NCI-H446 treated with DMSO at 0.1 percent for 48 hours (cell line): ENCODE data around the gene TJP1.
"Not testable (repeated sequence)": the region's sequence is repeated elsewhere in the genome, so short reads cannot be mapped to it uniquely, and the experiment has no call there.

ENCODE experiments used
- DNase-seq: peaks from one replicate; lab custom pipeline; 2025; lab: John Stamatoyannopoulos, UW

The TJP1 gene

DNA sequence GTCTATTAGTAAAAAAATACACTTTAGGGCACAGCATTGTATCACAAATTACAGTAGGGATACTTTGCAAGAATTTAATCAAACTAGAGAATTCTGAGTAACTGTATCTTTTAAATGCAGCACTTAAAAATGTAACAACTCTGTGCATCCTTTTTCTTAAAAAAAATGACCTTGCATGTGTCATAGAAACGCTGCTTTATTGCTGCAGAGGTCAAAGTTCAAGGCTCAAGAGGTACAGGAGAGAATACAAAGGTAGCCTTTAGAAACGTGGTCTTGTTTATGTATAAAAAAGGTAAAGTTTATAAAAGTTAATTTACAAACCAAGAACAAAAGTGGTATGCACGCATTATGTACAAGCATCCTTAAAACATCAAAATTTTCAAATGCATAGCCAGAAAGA is 122.0 kb downstream of the TJP1 start:
- no peak for DNase-seq

DNA sequence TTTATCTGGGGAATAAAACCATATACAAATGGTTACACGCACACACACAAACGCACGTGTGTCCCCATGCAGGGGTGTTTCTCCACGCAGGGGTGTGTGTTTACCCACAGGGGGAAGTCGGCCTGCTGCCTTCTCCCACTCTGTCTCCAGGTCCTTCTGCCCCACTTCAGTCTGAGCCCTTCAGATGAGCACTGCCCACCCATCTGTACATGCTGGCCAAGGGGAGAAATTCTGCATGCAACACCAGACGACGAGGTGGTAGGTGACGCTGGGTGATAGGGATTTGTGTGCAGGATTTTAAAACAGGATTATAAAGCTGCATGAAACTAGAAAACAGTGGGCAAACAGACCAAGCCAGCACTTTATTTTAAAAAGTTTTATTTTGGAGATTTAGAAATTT is 122.5 kb downstream of the TJP1 start:
- no peak for DNase-seq

DNA sequence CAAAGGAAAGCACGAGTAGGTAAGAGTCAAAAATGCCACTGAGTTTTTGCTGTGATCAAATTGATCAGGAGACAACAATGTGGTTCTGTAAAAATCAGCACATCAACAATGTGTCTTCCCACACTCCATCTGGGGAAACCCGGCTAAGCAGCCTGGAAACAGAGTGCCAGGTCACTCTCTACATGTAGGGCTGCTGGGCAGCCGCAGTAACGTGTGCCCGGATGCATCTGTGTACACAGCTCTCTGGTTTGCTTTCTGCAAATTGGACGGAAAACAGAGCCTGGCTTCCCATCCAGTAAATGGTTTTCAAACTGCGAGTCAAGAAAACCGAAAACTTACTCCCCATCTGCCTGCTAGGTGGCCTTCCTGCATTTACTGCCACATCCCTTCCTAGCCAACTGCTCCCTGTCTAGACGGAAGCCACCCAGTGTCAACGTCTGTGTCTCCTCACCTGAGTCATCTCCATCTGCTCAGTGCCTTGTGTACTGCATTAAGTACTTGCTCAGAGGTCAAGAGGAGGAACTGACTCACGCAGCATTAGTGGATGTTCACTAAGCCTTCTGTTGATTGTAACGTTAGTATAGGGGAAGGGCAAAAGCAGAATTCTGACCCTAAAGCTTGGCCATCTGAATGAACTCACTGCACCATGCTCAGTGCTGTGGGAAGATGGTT is 124.1 kb downstream of the TJP1 start:
- no peak for DNase-seq

DNA sequence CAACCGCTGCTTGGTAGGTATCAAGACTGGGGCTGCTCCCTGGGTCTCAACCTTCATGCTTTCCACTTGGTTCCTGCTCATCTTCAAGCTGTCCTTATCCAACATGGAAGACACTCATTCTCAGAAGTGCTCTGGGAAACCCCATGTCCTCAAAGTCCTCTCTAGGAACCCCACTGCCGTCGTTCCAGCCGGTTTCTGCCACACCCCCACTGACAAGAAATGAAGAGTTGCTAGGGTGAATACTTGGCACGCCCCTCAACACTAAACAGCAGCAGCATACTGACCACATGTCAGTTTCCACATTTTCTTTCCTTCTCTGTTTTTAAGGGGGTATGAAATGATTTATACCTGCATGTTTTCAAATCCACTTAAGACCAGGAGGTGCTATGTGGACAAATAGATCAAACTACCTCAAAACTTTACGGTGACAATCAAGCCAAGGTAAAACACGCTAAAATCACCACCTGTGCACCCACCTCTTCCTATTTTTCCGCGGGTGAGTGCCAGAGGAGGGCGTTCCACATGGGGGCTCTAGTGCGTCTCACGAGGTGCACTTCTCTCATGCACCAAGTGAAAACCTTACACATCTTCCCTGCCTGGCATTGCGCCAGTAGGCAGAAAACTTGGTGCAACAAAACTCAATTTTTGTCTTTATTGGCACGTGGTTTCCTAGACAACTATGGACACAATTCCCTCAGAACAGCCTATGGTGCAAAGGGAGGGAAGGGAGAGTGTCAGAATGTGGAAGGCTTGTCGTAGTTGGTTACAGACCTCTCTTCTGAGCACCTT is 125.1 kb downstream of the TJP1 start:
- no peak for DNase-seq

DNA sequence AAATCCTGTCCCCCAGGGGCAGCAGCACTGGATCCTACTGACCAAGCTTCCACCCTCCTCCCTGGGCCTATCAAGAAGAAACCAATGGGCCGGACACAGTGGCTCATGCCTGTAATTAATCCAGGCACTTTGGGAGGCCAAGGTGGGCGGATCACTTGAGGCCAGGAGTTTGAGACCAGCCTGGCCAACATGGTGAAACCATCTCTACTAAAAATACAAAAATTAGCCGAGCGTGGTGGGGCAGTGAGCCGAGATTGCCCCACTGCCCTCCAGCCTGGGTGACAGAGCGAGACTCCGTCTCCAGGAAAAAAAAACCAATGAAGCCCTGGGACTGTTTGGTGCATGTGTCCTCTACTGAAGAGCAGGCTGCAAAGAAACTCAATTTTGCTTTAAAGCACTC is 125.8 kb downstream of the TJP1 start:
- not testable (repeated sequence) for DNase-seq

DNA sequence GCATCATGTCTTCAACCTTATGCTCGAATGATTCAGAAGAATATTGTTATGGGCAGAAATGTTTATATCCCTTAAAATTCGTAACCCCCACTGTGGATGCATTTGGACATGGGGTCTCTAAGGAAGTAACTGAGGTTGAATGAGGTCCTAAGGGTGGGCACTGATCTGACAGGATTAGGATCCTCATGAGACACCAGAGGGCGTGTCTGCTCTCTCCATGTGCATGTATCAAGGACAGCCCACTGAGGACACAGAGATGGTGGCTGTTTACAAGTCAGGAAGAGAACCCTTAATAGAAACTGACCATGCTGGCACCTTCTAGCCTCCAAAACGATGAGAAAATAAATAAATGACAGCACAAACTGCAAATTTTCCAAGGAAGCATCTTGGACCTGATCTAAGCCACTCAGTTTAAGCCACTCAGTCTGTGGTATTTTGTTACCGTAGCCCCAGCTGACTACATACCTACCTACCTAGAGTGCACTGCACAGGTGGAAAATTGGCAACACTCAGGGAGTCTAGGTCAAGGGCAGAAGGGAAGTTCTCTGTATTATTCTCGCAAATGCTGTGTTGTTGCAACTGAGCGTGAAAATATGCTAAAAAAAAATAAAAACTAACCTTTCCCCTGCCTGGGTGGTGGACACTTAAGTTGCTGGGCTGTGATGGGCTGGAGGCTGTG is 126.6 kb downstream of the TJP1 start:
- DNase-seq = no peak

DNA sequence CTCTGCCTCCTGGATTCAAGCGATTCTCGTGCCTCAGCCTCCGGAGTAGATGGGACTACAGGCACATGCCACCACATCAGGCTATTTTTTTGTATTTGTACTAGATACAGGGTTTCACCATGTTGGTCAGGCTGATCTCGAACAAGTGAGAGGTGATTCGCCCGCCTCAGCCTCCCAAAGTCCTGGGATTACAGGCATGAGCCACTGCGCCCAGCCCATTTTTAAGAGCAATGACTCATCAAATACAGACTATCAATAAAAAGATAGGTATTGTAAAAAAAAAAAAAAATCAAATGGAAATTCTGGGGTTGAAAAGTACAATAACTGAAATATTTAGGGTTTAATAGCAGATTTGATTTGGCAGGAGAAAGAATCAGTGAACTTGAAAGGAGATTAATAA is 129.0 kb downstream of the TJP1 start:
- DNase-seq = no peak

DNA sequence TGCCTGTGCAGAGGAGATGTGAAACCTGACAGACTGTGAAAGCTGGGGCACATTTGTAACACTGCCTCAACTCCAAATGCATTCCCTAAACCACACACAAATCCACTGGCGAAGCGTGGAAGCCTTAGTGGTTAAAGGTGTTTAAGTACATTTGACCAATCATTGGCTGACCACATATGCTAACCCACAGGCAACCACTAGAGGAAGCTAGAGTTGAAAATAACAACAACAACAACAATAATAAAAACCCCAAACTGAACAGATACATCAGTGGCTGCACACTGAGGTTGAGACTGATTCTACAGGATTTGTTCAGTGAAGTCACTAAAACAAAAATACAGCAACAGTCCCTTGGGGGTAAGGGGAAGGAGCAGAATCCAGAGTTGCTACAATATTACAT is 129.7 kb downstream of the TJP1 start:
- DNase-seq = no peak

DNA sequence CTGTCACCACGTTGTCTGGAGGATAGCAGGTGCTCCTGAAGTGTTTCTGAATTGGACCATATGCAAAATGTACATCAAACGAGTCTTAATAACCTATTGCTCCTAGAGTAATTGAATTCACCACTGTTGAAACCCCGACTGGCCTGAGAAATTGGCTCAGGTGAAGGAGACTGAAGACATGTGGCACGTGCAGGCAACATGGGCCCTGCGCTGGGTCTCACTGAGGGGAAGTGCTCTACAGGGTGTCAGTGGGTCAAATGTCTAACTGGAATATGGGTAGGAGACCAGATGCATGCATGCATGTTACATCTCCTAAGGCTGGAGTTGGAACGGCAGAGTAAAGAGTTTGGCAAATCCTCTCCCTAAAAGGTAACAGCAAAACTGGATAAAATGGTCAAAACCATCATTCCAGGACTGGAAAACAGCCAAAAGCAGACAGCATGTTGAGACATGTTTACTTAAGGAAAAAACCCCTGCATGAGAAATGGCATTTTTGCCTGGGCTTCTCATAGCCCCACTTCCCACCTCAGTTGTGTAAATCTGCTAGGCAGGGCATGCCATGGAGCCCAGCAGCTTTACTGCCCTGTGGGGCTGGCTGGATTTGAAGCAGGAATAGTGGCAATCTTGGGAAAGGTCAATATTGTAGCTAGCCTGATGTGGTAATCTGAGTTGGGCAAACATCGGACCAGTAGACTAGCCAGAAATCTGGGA is 131.3 kb downstream of the TJP1 start:
- DNase-seq = no peak

DNA sequence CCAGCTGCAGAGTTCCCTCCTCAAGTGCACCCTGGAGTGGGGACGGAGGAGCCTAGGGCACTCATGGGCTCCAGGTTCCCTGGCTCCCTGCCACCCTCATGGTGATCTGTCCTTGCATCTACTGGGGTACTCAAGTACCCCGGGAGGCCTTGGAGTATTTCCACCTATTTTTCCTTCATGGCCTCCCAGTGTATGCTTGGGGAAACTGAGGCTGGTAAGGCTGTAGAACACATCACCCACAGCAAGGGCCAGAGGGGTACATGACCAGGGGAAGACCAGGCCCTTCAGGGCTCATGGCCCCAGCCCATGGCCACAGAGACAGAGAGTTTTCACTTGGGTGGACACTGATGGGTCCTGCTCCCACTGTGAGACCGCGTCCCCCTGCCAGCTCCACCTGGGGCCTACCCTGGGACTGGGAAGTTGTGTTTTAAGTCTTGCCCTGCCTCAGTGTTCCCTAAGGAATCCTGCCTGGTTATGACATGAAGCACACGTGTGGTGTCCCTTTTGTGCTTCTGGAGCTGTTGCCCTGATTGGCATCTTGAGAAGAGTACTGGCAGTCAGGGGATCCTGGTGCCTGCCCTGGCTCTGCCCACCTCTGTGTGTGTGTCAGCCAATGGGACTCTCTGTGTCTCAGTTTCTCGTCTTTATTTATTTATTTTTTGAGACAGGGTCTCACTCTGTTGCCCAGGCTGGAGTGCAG is 132.8 kb downstream of the TJP1 start:
- DNase-seq = no peak

DNA sequence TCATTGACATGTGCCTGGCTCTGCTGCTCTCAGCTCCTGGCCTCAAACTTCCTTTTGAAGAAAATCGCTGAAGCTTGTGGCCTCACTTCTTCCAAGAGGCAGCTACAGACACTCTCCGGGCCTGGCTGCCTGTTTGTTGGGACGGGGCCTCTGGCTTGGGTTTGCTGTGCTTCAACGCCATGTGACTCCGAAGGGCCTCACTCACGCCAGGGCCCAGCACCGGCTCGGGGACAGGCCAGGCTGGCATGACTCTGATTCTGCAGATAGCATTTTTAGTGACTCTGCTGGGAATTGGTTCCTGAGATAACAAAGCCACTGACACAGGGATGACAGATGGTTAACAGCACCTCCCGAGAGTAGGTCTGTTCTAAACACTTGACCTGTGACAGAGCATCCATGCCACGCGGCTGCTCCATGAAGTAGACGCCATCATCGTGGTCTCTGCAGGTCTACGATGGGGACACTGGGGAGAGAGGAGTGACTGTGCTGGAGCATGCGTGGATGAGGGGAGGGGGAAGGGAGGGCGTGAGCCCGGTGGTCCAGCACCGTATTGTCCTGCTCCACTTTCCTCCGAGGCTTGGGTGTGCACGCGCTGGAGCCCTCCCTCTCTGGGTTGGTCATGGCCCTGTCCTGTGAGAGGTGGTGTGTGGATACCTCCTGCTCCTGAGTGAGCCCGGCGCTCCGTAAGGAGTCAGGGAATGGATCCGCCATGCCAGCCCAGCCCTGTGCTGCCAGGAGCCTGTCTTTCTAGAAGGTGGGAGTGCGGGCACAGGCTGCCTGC is 133.6 kb downstream of the TJP1 start:
- no peak for DNase-seq

DNA sequence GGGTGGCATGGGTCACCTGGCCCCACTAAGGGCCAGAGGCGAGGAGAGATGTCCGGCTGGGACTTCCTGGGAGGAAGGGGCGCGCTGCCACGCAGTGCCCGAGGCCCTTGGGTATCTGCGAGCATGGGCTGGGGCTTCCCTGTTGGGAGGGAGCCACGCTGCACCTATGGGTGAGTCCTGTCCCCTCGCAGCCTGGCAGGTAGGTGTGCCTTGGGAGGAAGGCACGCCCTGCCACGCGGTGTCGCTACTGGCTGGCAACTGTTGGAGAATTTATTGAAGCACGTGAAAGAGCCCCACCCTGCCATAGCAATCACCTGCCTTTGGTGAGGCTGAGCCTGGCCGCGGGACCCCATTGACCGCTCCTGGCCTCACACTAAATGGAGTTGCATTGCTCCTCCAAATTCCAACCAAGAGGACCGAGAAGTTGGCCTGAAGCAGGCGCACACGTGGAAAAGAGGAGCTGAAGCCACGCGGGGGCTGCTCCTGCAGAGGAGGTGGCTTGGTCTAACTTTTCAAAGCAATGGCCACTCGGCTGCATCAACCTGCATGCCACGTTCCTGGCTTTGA is 134.2 kb downstream of the TJP1 start:
- DNase-seq = no peak

DNA sequence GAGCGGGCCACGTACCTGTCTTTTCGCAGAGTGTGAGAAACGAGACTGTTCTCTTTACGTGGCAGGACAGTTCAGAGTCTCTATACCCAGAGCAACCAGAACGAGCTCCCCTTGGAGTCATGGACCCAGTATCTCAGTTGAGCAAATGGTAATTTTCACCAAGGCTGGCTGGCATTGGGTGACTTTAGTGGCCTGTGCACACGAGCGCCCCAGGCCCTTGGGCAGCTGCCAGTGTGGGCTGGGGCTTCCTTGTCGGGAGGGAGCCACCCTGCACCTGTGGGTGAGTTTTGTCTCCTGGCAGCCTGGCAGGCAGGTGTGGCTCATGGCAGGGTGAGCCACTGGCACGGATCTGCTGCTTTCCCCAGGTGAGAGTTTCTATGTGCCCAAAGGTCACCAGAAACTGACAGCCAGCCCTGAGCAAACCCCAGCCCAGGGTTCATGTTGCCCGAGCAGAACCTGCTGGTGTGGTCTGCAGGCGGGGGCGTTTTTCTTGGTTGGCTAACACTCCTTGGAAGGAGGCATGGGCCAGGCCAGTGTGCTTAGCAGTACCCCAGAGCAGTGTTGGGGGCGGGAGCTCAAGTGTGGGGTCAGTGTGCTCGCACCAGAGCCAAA is 135.0 kb downstream of the TJP1 start:
- no peak for DNase-seq

DNA sequence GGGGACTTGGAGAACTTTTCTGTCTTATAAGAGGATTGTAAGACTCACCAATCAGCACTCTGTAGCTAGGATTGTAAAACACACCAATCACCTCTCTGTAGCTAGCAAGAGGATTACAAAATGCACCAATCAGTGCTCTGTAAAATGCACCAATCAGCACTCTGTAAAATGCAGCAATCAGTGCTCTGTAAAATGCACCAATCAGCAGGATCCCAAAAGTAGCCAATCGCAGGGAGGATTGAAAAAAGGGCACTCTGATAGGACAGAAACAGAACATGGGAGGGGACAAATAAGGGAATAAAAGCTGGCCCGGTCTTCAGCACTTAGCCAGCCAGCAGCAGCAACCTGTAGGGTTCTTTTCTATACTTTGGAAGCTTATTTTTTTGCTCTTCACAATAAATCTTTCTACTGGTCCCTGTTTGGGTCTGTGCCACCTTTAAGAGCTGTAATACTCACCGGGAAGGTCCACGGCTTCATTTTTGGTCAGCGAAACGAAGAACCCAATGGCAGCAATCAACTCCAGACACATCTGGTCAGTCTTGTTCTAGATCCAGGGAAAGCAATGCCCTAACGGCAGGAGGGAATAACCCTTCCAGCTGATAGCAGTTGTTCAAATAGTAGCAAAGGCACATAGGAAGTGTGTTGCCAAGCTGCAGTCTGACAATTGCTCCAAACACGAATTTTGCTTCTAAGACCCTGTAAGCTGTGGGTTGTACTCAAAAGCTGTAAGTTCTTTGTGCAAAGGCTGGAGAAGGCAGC is 135.6 kb downstream of the TJP1 start:
- DNase-seq = no peak

DNA sequence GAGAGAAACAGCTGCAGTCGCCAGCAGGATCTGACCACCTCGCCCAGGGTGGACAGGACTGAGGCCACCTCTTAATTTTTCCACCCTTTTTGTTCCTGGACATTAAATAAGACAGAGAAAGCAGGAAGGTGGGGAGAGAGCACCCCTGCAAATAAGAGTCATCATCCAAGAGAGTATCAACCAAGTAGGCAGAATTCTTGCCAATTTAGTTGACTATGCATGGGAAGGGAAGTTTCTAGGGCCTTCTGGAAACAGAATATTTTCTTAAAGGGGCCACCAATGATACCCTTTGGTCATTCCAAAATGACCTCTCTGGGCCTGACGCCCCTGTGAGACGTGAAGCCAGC is 136.2 kb downstream of the TJP1 start:
- no peak for DNase-seq

DNA sequence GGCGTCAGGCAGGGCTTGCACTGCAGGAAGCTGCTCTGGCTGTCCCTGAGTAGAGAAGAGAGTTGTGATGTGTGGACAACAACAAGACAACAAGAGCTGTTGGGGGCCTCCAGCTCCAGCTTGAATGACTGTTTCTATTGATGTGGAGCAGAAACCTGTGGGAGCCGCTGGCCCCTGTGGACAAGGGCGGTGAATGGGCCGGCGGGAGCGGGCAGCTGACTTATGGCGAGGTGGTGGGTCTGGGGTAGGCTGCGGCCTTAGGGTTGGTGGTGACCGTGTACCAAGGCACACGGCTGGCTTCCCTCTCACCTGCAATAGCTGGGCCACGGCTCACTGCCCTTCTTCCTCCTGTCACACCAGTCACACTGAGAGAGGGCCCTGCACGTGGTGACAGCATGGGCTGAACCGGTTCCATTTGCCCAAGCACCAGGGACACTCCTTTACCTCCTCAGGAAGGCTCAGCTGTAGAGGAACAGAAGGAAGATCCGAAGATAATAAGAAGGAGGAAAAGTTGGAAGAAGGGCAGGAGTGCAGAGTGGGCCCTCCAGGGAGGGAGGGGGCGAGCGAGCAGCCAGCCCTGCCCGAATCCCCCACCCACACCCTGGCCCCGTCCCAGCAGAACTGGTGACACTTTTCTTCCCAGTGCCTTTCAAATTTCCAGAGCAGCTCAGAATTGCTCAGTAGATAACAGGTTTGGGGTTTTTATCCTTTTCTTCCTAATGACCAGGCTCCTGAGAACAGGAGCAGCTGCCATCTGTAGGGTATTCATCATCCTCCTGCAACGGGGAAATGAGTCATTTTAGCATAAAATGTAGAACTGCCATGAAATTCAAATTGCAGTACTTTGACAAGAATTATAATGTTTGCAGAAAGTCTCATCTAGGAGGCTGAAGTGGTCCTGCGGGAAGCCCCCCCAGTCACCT is 136.9 kb downstream of the TJP1 start:
- no peak for DNase-seq

DNA sequence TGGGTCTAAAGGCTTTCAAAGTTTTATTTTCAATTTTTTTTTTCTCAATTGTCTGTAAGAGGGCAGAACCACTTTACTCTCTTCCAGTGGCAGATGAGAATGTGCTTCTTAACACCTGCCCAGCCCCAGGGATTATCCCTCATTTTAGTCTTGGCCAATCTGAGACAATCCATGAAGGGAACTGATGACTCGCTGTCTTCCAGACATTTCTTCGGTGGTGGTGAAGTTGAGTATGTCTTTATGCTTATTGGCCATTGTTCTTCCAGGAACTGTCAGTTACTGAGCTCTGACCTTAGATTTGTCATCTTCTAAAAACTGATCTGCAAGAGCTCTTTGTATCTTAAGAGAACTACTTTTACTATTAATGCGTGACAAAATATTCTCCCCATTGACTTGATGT is 139.5 kb downstream of the TJP1 start:
- DNase-seq = no peak

DNA sequence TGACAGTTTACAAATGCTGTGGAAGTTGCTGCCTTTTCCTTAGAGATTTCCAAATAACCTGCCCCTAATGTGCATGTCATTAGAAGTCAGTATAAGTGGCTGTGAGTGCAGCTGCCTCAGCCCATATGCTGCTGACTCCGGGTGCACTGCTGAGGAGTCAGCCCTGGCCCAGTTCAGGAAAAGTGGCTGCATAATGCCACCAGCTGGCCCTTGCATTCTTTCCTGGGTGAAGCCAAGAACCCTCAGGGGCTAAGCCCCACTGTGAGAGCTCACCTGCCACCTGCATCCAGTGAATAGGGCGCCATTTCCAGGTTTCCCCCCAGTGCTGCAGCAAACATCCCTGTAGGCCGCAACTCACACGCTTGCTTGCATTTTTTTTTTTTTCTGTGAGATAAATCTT is 139.9 kb downstream of the TJP1 start:
- DNase-seq = no peak

DNA sequence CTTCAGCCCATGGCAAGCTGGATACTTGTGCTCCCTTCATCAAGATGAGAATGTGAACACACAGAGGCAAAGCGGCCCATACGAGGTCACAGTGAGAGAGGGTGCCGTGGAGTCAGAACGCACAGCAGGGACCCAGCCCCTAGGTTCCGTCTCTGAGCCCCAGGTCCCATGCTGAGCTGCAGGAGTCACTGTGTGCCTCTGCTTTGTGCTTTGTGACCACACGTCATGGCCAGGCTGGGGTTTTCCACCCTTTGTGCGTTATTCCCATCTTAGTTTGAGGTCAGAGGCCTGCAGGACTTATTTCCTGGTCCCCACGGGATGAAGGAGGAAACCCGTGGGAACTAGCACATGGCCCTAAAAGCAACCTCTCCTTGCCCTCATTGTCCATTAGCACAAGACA is 140.3 kb downstream of the TJP1 start:
- no peak for DNase-seq
